ENCODE results near the gene ADD2. TPM values are rescaled to one million over a fixed set of nuclear protein-coding genes. Genes with fewer than 3 reads are reported as not detected.

ADD2 gene
- total and polyA plus RNA-seq, 2 donors (not counting 1 experiment from before 2014, with no cell fraction given) = 15.9 to 21.7 TPM

DNA sequence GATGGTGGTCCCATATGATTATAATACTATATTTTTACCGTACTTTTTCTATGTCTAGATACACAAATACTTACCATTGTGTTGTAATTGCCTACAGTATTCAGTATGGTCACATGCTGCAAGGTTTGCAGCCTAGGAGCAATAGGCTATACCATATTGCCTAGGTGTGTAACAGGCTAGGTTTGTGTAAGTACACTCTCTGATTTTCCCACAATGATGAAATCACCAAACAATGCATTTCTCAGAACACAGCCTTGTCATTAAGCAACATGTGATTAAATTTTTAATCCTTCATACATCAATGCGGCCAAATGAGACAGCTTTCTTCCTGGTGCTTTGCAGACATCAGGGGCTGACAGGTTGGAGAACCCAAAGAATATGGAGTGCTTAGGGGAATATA lies 37.3 kb downstream of the ADD2 start:
- ChIA-PET CTCF (no interaction called here), POLR2A (no interaction called here)
- no peaks in the 10 kb centered on the region for H3K27me3 ChIP-seq (replicated peaks in 1 of 4; ENCODE audit: control extremely low read depth in 1 of 4, control insufficient read depth in 3 of 4, insufficient read depth in 4 of 4, low read length in 3 of 4)
- no peak overlapping the region for H3K4me3 ChIP-seq (ENCODE audit: control extremely low read depth in 1 of 5, extremely low read depth in 1 of 5, insufficient read depth in 1 of 5, low read depth in 2 of 5, low read length in 4 of 5)
- H3K4me2 ChIP-seq (replicated peaks; ENCODE audit: low read depth, low read length, poor library complexity, severe bottlenecking) = no peak overlapping the region
- TF ChIP-seq EZH2 (IDR thresholded peaks at IDR 0.05; ENCODE audit: borderline replicate concordance, insufficient read depth, low read depth, low read length, poor library complexity, severe bottlenecking) = no peak
- TF ChIP-seq CTCF (IDR thresholded peaks at IDR 0.05) = no peak
- ATAC-seq (ENCODE audit: low read depth) = no peak
- no peak overlapping the region for H2AFZ ChIP-seq (ENCODE audit: insufficient read depth, low read depth, low read length, poor library complexity, severe bottlenecking)
- no peak overlapping the region for H3K9ac ChIP-seq (ENCODE audit: low read length)
- intact Hi-C loops (cut with micrococcal nuclease) = no loop called here
- peaks cover 4% of the 10 kb centered on the region for H3K27me3 Mint-ChIP-seq
- H3K4me3 Mint-ChIP-seq = no peak overlapping the region
- H3K4me1 ChIP-seq (ENCODE audit: control insufficient read depth in 2 of 2, insufficient read depth in 2 of 2, low read length in 2 of 2) = peaks cover 6 to 8% of the 10 kb centered on the region in 2 donors
- no peak overlapping the region for H3K27ac Mint-ChIP-seq
- H3K9me3 ChIP-seq (ENCODE audit: control extremely low read depth in 1 of 3, control insufficient read depth in 2 of 3, insufficient read depth in 1 of 3, low read length in 2 of 3) = no peaks in the 10 kb centered on the region
- H4K20me1 ChIP-seq (ENCODE audit: control insufficient read depth, insufficient read depth, low read length, poor library complexity, severe bottlenecking) = peaks cover 55% of the 10 kb centered on the region
- H3K79me2 ChIP-seq (ENCODE audit: control insufficient read depth, insufficient read depth, low read length) = peaks cover 33% of the 10 kb centered on the region
- no peak for DNase-seq
- no peak overlapping the region for H3K27ac ChIP-seq (ENCODE audit: low read length in 2 of 2)
- peaks cover 29% of the 10 kb centered on the region for H3K4me1 Mint-ChIP-seq
- no peaks in the 10 kb centered on the region for H3K36me3 ChIP-seq (replicated peaks in 1 of 2; ENCODE audit: control extremely low read depth in 1 of 2, control insufficient read depth in 1 of 2, extremely low read depth in 1 of 2, insufficient read depth in 2 of 2, low read length in 1 of 2)
- H3K9me3 Mint-ChIP-seq (ENCODE audit: insufficient read depth) = no peaks in the 10 kb centered on the region
- WGBS (ENCODE audit: insufficient coverage) = no CpG with 5 or more reads among the region's 2 CpGs

DNA sequence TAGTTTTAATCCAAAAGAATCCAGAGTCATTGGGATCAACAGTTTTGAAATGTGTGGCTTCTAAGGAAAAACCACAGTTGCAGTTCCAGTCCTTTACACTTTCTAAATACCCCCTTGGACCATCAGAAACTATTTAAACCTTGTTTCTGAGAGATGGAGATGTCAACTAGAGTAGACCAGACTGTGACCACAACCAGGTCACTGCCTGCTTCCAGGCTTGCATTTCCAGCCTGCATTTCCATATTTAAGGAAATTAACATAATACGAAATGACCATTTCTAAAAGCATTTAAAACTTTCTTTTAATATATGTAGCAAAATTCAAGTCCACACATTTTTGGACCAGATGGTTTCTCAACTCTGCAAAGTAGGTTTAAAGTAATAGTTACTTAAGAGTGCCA lies 38.4 kb downstream of the ADD2 start:
- TF ChIP-seq EZH2 (IDR thresholded peaks at IDR 0.05; ENCODE audit: borderline replicate concordance, insufficient read depth, low read depth, low read length, poor library complexity, severe bottlenecking) = no peak

More for the DNA sequence above, 38.4 kb downstream of the ADD2 start:
- Mint-ChIP-seq H3K9me3 (ENCODE audit: insufficient read depth) (no peaks in the 10 kb centered on the region), H3K27me3 (no peaks in the 10 kb centered on the region), H3K4me1 (peaks cover 21% of the 10 kb centered on the region), H3K4me3 (no peak overlapping the region), H3K27ac (no peak overlapping the region)
- ATAC-seq (ENCODE audit: low read depth) (no peak), DNase-seq (no peak)
- Histone ChIP-seq H3K9ac (ENCODE audit: low read length) (no peak overlapping the region), H3K79me2 (ENCODE audit: control insufficient read depth, insufficient read depth, low read length) (peaks cover 28% of the 10 kb centered on the region), H3K27me3 (replicated peaks in 1 of 4; ENCODE audit: control extremely low read depth in 1 of 4, control insufficient read depth in 3 of 4, insufficient read depth in 4 of 4, low read length in 3 of 4) (no peaks in the 10 kb centered on the region), H4K20me1 (ENCODE audit: control insufficient read depth, insufficient read depth, low read length, poor library complexity, severe bottlenecking) (peaks cover 53% of the 10 kb centered on the region), H3K36me3 (replicated peaks in 1 of 2; ENCODE audit: control extremely low read depth in 1 of 2, control insufficient read depth in 1 of 2, extremely low read depth in 1 of 2, insufficient read depth in 2 of 2, low read length in 1 of 2) (no peaks in the 10 kb centered on the region), H3K9me3 (ENCODE audit: control extremely low read depth in 1 of 3, control insufficient read depth in 2 of 3, insufficient read depth in 1 of 3, low read length in 2 of 3) (no peaks in the 10 kb centered on the region), H3K4me1 (ENCODE audit: control insufficient read depth in 2 of 2, insufficient read depth in 2 of 2, low read length in 2 of 2) (no peaks in the 10 kb centered on the region), H3K27ac (ENCODE audit: low read length in 2 of 2) (no peak overlapping the region), H3K4me2 (replicated peaks; ENCODE audit: low read depth, low read length, poor library complexity, severe bottlenecking) (no peak overlapping the region), H3K4me3 (ENCODE audit: control extremely low read depth in 1 of 5, extremely low read depth in 1 of 5, insufficient read depth in 1 of 5, low read depth in 2 of 5, low read length in 4 of 5) (no peak overlapping the region), H2AFZ (ENCODE audit: insufficient read depth, low read depth, low read length, poor library complexity, severe bottlenecking) (no peak overlapping the region)
- ChIA-PET CTCF (no interaction called here), POLR2A (no interaction called here)
- WGBS (ENCODE audit: insufficient coverage) = no CpG with 5 or more reads among the region's 1 CpG
- intact Hi-C loops (cut with micrococcal nuclease) = no loop called here

Measured in B cell (primary cell).